ENCODE results near the gene DISP2.

The DISP2 gene

GRCh38 chr15:40313531-40314398 lies 44.3 kb upstream of the DISP2 start:
- H3K9me2 ChIP-seq (replicated peaks; ENCODE audit: low read depth, low read length) = no peaks in the 10 kb centered on the region

GRCh38 chr15:40314723-40315276 lies 43.2 kb upstream of the DISP2 start:
- TF ChIP-seq CTCF (conservative IDR thresholded peaks at IDR 0.05; ENCODE audit: low read length) (no peak), EZH2phosphoT487 (IDR thresholded peaks at IDR 0.05; ENCODE audit: borderline replicate concordance) (no peak)
- no peak overlapping the region for H3K4me2 ChIP-seq (ENCODE audit: low read depth, low read length, poor library complexity, severe bottlenecking)
- H3K9ac ChIP-seq (ENCODE audit: low read depth, low read length, poor library complexity, severe bottlenecking) = no peak overlapping the region
- no peaks in the 10 kb centered on the region for H3K9me2 ChIP-seq (replicated peaks; ENCODE audit: low read depth, low read length)
- H3K9me3 ChIP-seq (ENCODE audit: insufficient read depth, low read depth, low read length) = no peaks in the 10 kb centered on the region
- no peak overlapping the region for H3K4me3 ChIP-seq (ENCODE audit: low read length, poor library complexity, severe bottlenecking)
- H4K20me1 ChIP-seq (ENCODE audit: insufficient read depth, low read length, poor library complexity, severe bottlenecking) = no peaks in the 10 kb centered on the region
- no peaks in the 10 kb centered on the region for H3K27me3 ChIP-seq (ENCODE audit: insufficient read depth, low read length, poor library complexity, severe bottlenecking)
- peaks cover 26% of the 10 kb centered on the region for H3K4me1 ChIP-seq (ENCODE audit: insufficient read depth, low read length, poor library complexity, severe bottlenecking)
- no peaks in the 10 kb centered on the region for H3F3A ChIP-seq (ENCODE audit: low read depth)
- no peaks in the 10 kb centered on the region for H3K36me3 ChIP-seq (ENCODE audit: insufficient read depth, low read length)
- no peaks in the 10 kb centered on the region for H3K79me2 ChIP-seq (ENCODE audit: insufficient read depth, low read length)
- H2AFZ ChIP-seq (ENCODE audit: low read length) = no peak overlapping the region

More at GRCh38 chr15:40313531-40314398, 44.3 kb upstream of the DISP2 start:
- H4K20me1 ChIP-seq (ENCODE audit: insufficient read depth, low read length, poor library complexity, severe bottlenecking) = no peaks in the 10 kb centered on the region
- H3K9me3 ChIP-seq (ENCODE audit: insufficient read depth, low read depth, low read length) = no peaks in the 10 kb centered on the region
- peaks cover 36% of the 10 kb centered on the region for H3K4me1 ChIP-seq (ENCODE audit: insufficient read depth, low read length, poor library complexity, severe bottlenecking)
- peak overlapping the region; percentile 54 for H3K4me3 ChIP-seq (ENCODE audit: low read length, poor library complexity, severe bottlenecking)
- H2AFZ ChIP-seq (ENCODE audit: low read length) = peak overlapping the region; percentile 68; the same call in 1 of the 2 replicates
- TF ChIP-seq EZH2phosphoT487 (IDR thresholded peaks at IDR 0.05; ENCODE audit: borderline replicate concordance) (no peak), CTCF (conservative IDR thresholded peaks at IDR 0.05; ENCODE audit: low read length) (no peak)
- peak overlapping the region; percentile 57 for H3K9ac ChIP-seq (ENCODE audit: low read depth, low read length, poor library complexity, severe bottlenecking)
- H3K79me2 ChIP-seq (ENCODE audit: insufficient read depth, low read length) = no peaks in the 10 kb centered on the region
- no peaks in the 10 kb centered on the region for H3K27me3 ChIP-seq (ENCODE audit: insufficient read depth, low read length, poor library complexity, severe bottlenecking)
- no peaks in the 10 kb centered on the region for H3K36me3 ChIP-seq (ENCODE audit: insufficient read depth, low read length)
- no peaks in the 10 kb centered on the region for H3F3A ChIP-seq (ENCODE audit: low read depth)
- H3K4me2 ChIP-seq (ENCODE audit: low read depth, low read length, poor library complexity, severe bottlenecking) = peak overlapping the region; percentile 69

- no peaks in the 10 kb centered on the region for H3K9me3 ChIP-seq (ENCODE audit: insufficient read depth, low read depth, low read length)
- no peaks in the 10 kb centered on the region for H3K36me3 ChIP-seq (ENCODE audit: insufficient read depth, low read length)
- H3K27me3 ChIP-seq (ENCODE audit: insufficient read depth, low read length, poor library complexity, severe bottlenecking) = no peaks in the 10 kb centered on the region
- H3K79me2 ChIP-seq (ENCODE audit: insufficient read depth, low read length) = no peaks in the 10 kb centered on the region
- peaks cover 22% of the 10 kb centered on the region for H3K4me1 ChIP-seq (ENCODE audit: insufficient read depth, low read length, poor library complexity, severe bottlenecking)
- no peaks in the 10 kb centered on the region for H4K20me1 ChIP-seq (ENCODE audit: insufficient read depth, low read length, poor library complexity, severe bottlenecking)
- no peak overlapping the region for H2AFZ ChIP-seq (ENCODE audit: low read length)
- TF ChIP-seq CTCF (conservative IDR thresholded peaks at IDR 0.05; ENCODE audit: low read length) = no peak
- no peak for TF ChIP-seq EZH2phosphoT487 (IDR thresholded peaks at IDR 0.05; ENCODE audit: borderline replicate concordance)
- no peaks in the 10 kb centered on the region for H3K9me2 ChIP-seq (replicated peaks; ENCODE audit: low read depth, low read length)
- no peak overlapping the region for H3K4me2 ChIP-seq (ENCODE audit: low read depth, low read length, poor library complexity, severe bottlenecking)
- H3K4me3 ChIP-seq (ENCODE audit: low read length, poor library complexity, severe bottlenecking) = no peak overlapping the region
- H3K9ac ChIP-seq (ENCODE audit: low read depth, low read length, poor library complexity, severe bottlenecking) = no peak overlapping the region
- no peaks in the 10 kb centered on the region for H3F3A ChIP-seq (ENCODE audit: low read depth)
Observed at GRCh38 chr15:40316931-40317330, 41.1 kb upstream of the DISP2 start.
